ENCODE results near the gene YAF2. TPM values are rescaled to one million over a fixed set of nuclear protein-coding genes. Genes with fewer than 3 reads are reported as not detected.

Gene YAF2
- total and polyA plus RNA-seq, 2 experiments from 2014 or later = 26.9 to 39.3 TPM

DNA sequence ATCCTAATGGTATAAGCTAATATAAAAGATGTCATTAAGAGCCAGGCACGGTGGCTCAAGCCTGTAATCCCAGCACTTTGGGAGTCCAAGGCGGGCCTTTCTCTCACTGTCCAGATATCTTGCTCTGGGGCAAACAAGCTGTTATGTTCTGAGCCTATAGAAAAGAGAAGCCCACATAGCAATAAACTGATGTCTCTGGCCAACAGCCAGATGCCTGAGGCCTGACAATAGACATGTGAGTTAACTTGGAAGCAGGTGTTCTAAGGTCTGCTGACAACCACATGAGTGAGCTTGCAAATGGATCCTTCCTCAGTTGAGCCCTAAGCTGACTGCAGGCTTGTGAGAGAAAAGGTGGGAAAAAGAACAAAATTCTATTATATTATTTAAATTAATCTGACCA is 25.0 kb downstream of the YAF2 start:
- H3K4me3 ChIP-seq = no peak overlapping the region
- peaks cover 10% of the 10 kb centered on the region for H3K36me3 ChIP-seq
- peak in 1 of 2 donors; percentile 63 for DNase-seq (ENCODE audit: low read depth in 1 of 2, low spot score in 1 of 2)
- H3K4me1 ChIP-seq (ENCODE audit: low read depth) = peaks cover 15% of the 10 kb centered on the region
- H3K27ac ChIP-seq = peak overlapping the region; percentile 76
- H3K9me3 ChIP-seq (ENCODE audit: low read depth) = no peaks in the 10 kb centered on the region
- TF ChIP-seq, protein P1, sequence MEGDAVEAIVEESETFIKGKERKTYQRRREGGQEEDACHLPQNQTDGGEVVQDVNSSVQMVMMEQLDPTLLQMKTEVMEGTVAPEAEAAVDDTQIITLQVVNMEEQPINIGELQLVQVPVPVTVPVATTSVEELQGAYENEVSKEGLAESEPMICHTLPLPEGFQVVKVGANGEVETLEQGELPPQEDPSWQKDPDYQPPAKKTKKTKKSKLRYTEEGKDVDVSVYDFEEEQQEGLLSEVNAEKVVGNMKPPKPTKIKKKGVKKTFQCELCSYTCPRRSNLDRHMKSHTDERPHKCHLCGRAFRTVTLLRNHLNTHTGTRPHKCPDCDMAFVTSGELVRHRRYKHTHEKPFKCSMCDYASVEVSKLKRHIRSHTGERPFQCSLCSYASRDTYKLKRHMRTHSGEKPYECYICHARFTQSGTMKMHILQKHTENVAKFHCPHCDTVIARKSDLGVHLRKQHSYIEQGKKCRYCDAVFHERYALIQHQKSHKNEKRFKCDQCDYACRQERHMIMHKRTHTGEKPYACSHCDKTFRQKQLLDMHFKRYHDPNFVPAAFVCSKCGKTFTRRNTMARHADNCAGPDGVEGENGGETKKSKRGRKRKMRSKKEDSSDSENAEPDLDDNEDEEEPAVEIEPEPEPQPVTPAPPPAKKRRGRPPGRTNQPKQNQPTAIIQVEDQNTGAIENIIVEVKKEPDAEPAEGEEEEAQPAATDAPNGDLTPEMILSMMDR (IDR thresholded peaks at IDR 0.05; ENCODE audit: low read depth, low read length) = no peak
- H3K27me3 ChIP-seq = no peaks in the 10 kb centered on the region

DNA sequence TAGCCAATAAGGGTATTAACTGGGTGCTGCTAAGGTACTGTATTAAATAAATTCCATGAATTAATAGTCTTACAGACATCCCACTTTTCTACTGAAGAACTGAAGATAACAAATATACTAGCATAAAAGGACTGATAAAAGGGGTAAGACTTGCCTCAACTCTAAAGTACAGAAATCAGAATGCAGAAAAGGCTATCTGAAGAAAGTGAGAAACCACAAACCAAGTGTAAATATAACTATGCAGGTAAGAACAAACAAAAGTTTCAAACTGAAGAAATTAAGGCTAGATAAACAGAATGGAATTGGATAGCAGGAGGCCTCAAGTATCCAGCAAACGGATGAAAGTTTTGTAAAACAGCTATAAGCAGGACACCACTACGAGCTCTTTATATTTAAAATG is 29.5 kb downstream of the YAF2 start:
- Histone ChIP-seq H3K36me3 (peaks cover 13% of the 10 kb centered on the region), H3K4me3 (no peak overlapping the region), H3K9me3 (ENCODE audit: low read depth) (no peaks in the 10 kb centered on the region), H3K4me1 (ENCODE audit: low read depth) (peaks cover 11% of the 10 kb centered on the region), H3K27me3 (no peaks in the 10 kb centered on the region), H3K27ac (no peak overlapping the region)
- TF ChIP-seq, protein P1 (IDR thresholded peaks at IDR 0.05; ENCODE audit: low read depth, low read length) = no peak
- DNase-seq (ENCODE audit: low read depth in 1 of 2, low spot score in 1 of 2) = no peak

DNA sequence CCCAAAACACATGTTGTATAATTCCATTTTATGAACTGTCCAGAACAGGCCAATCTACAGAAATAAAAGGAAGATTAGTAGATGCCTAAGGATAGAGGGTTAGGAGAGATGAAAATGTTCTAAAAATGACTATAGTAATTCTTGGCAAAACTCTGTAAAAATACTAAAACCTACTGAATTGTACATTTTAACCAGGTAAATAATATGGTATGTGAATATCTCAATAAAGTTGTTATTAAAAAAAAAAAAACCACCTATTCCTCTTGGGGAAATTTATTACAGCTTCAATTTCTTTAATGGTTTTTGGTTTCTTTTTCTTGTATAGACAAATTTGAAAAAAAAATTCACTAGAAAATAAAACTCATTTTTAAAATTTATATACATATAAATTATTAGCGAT is 33.2 kb downstream of the YAF2 start:
- Histone ChIP-seq H3K27me3 (no peaks in the 10 kb centered on the region), H3K4me1 (ENCODE audit: low read depth) (no peaks in the 10 kb centered on the region), H3K4me3 (no peak overlapping the region), H3K36me3 (peaks cover 6% of the 10 kb centered on the region), H3K9me3 (ENCODE audit: low read depth) (no peaks in the 10 kb centered on the region), H3K27ac (no peak overlapping the region)
- TF ChIP-seq, protein P1 (IDR thresholded peaks at IDR 0.05; ENCODE audit: low read depth, low read length) = no peak
- DNase-seq (ENCODE audit: low read depth in 1 of 2, low spot score in 1 of 2) = no peak

DNA sequence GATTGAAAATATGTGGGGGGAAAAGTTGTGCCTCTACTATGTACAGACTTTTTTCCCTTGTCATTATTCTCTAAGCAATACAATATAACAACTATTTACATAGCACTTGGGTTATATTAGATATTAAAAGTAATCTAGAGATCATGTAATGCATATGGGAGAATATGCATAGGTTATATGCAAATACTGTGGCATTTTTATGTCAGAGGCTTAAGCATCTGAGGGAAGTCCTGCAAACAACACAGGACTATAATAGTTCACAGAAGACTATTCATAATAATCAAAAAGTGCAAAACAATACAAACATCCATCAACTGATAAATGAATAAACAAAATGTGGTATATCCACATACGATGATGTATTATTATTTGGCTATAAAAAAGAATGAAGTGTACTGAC is 33.7 kb downstream of the YAF2 start:
- no peak for DNase-seq (ENCODE audit: low read depth in 1 of 2, low spot score in 1 of 2)
- Histone ChIP-seq H3K9me3 (ENCODE audit: low read depth) (no peaks in the 10 kb centered on the region), H3K27ac (no peak overlapping the region), H3K27me3 (no peaks in the 10 kb centered on the region), H3K4me3 (no peak overlapping the region), H3K36me3 (peaks cover 3% of the 10 kb centered on the region), H3K4me1 (ENCODE audit: low read depth) (no peaks in the 10 kb centered on the region)
- TF ChIP-seq, protein P1 (IDR thresholded peaks at IDR 0.05; ENCODE audit: low read depth, low read length) = no peak

DNA sequence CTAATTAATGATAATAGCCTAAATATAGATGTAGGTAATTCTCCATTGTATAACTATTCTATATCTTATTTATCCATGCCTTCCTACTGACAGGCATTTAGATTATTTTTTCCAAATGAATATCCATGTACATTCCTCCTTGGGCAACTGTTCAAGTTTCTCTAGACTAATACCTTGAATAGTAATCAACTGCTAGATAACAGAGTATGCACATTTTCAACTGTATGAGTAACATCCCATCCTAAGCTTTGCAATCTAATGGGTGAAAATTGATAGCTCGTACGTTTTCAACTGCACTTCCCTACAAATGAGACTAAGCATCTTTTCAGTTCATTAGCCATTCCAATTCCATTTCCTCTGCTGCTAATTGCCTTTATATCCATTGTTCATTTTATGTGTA is 37.0 kb downstream of the YAF2 start:
- no peak for DNase-seq (ENCODE audit: low read depth in 1 of 2, low spot score in 1 of 2)
- TF ChIP-seq, protein P1 (IDR thresholded peaks at IDR 0.05; ENCODE audit: low read depth, low read length) = no peak
- peaks cover 7% of the 10 kb centered on the region for H3K36me3 ChIP-seq

DNA sequence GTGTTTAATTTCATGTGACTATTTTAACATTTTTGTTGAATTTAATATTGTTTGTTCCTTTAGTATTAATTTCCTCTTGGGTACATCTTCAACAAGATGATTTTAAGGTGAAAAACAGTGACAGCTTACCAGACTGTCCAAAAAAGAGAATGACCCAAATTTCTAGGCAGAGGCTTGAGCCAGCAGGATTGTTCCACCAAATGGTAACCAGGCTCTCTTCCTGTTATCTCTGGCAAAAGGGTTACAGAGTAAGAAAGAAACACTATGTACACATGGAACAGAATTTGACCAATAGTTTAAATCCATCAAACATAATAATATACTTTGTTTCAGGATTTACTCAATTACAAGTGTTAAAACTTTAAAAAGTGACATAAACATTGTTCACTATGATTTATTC is 39.0 kb downstream of the YAF2 start:
- Histone ChIP-seq H3K27ac (no peak overlapping the region), H3K9me3 (ENCODE audit: low read depth) (no peaks in the 10 kb centered on the region), H3K36me3 (peaks cover 7% of the 10 kb centered on the region), H3K27me3 (no peaks in the 10 kb centered on the region), H3K4me1 (ENCODE audit: low read depth) (no peaks in the 10 kb centered on the region), H3K4me3 (no peak overlapping the region)
- DNase-seq (ENCODE audit: low read depth in 1 of 2, low spot score in 1 of 2) = no peak
- TF ChIP-seq, protein P1 (IDR thresholded peaks at IDR 0.05; ENCODE audit: low read depth, low read length) = no peak

More for the DNA sequence above, 37.0 kb downstream of the YAF2 start:
- Histone ChIP-seq H3K27me3 (no peaks in the 10 kb centered on the region), H3K4me3 (no peak overlapping the region), H3K9me3 (ENCODE audit: low read depth) (no peaks in the 10 kb centered on the region), H3K27ac (no peak overlapping the region), H3K4me1 (ENCODE audit: low read depth) (no peaks in the 10 kb centered on the region)

Data from cardiac muscle cell (in vitro differentiated cells and primary cell).